ENCODE measurements around the gene SNAPC2. TPM values are rescaled to one million over a fixed set of nuclear protein-coding genes. Genes with fewer than 3 reads are reported as not detected.

Gene SNAPC2
- total and polyA plus RNA-seq, 2 of the 13 experiments (the other 11 are each of a cell fraction or from before 2014, with no cell fraction given): 10.2 to 12.7 TPM

DNA sequence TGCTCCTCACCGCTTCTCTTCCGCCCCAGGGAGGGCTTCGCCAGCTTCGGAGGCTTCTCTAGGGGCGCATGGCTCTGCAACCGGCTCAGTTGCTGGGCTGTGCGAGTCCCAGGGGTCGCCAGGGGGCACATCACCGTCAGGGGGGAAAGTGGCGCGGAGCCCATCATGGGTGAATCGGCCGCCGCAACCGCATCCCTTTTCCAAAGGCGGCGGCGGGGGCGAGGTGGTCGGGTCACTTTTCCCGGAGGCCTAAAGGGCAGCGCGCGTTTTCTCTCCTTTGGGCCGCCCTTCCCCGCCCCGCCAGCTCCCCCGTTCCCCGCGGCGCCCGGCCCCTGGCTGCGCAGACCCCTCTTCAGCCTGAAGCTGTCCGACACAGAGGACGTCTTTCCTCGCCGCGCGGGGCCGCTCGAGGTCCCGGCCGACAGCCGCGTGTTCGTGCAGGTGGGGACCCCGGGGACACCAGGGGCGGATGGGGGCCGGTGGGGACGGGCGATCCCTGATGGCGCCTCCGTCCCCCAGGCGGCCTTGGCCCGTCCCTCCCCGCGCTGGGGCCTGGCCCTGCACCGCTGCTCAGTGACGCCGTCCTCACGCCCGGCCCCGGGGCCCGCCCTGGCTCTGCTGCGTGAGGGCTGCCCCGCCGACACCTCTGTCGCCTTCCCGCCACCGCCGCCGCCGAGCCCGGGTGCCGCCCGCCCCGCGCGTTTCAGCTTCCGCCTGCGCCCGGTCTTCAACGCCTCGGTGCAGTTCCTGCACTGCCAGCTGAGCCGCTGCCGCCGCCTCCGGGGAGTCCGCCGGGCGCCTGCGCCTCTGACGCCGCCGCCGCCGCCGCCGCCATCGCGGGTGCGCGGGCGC is 3.8 kb upstream of the SNAPC2 start:
- peak; percentile 34 for ATAC-seq
- 4% methylated on average over 11 of the region's 104 CpGs for WGBS (ENCODE audit: low lambda C conversion rate)
- no peaks in the 10 kb centered on the region; a peak in 1 of 5 replicates for H3K27me3 ChIP-seq (ENCODE audit: control insufficient read depth in 1 of 2, insufficient read depth in 2 of 2, low read length in 2 of 2)
- no peak for FAIRE-seq
- peak overlapping the region; percentile 89 for H3K4me2 ChIP-seq (ENCODE audit: low read depth, low read length)
- in situ Hi-C loops (cut with HindIII; ENCODE audit: extremely low pct_ligation_motif_present, low pct_unique_long_range_greater_than_20kb) (no loop called here), intact Hi-C loops (cut with micrococcal nuclease; ENCODE audit: unreplicated experiment) (no loop called here)
- DNase-seq (ENCODE audit: low spot score): no peak
- peak overlapping the region; percentile 30 for H3K27ac ChIP-seq (ENCODE audit: extremely low read length, insufficient read depth, low read length)
- H2AFZ ChIP-seq (ENCODE audit: low read length): no peak overlapping the region
- peaks cover 4 to 6% of the 10 kb centered on the region in 2 experiments; a peak in 2 of 5 replicates for H3K36me3 ChIP-seq (replicated peaks in 1 of 2; ENCODE audit: control insufficient read depth in 1 of 2, insufficient read depth in 2 of 2, low read length in 2 of 2)
- CTCF ChIA-PET (ENCODE audit: low intra/inter-chr PET ratio, low total read pairs): no interaction called here
- peak overlapping the region; percentile 40 to 70 (median 57) for H3K4me3 ChIP-seq (replicated peaks in 1 of 3; ENCODE audit: insufficient read depth in 1 of 3, low read depth in 2 of 3, low read length in 3 of 3)
- no TSS peak for BruUV-seq (replicated peaks)
- H3K79me2 ChIP-seq (ENCODE audit: insufficient read depth, low read length): no peaks in the 10 kb centered on the region
- H3K4me1 ChIP-seq (ENCODE audit: insufficient read depth, low read length): peaks cover 38% of the 10 kb centered on the region
- H4K20me1 ChIP-seq (ENCODE audit: insufficient read depth, low read length): peaks cover 5% of the 10 kb centered on the region; the same call in 1 of the 2 replicates
- H3K9me3 ChIP-seq (ENCODE audit: low read length): no peaks in the 10 kb centered on the region
- peak overlapping the region; percentile 52 for H3K9ac ChIP-seq (ENCODE audit: insufficient read depth, low read depth, low read length)
- POLR2A ChIA-PET: interaction anchor here (1.1 to 6.4 kb wide), 3 partner anchors 9 to 28 kb away, joined by 3 to 85 read pairs (median 83); partner anchors contain the start of genes MAP2K7 and TIMM44
- TF ChIP-seq KLF11 (CRISPR knock-in tag; IDR thresholded peaks at IDR 0.05) (no peak), ZBTB7B (CRISPR knock-in tag; IDR thresholded peaks at IDR 0.05) (no peak; the same call in 1 of the 2 replicates), ZNF225 (CRISPR knock-in tag; IDR thresholded peaks at IDR 0.05) (no peak; the same call in 1 of the 2 replicates), RFXANK (CRISPR knock-in tag; IDR thresholded peaks at IDR 0.05) (no peak), SNAI1 (CRISPR knock-in tag; IDR thresholded peaks at IDR 0.05; ENCODE audit: borderline replicate concordance) (no peak), ZBTB38 (CRISPR knock-in tag; IDR thresholded peaks at IDR 0.05) (peak; percentile 28; the same call in 1 of the 2 replicates), NFATC3 (CRISPR knock-in tag; IDR thresholded peaks at IDR 0.05) (no peak), HES4 (CRISPR knock-in tag; IDR thresholded peaks at IDR 0.05; ENCODE audit: borderline replicate concordance) (peak; percentile 43), ZC3H4 (CRISPR knock-in tag; IDR thresholded peaks at IDR 0.05; ENCODE audit: borderline replicate concordance) (no peak), HOXA7 (CRISPR knock-in tag; IDR thresholded peaks at IDR 0.05) (0 out of 2 replicates have a peak, but pooled peaks have one; percentile 40), MTA1 (CRISPR knock-in tag; IDR thresholded peaks at IDR 0.05; ENCODE audit: borderline replicate concordance) (0 out of 2 replicates have a peak, but pooled peaks have one; percentile 55), RELA (CRISPR knock-in tag; IDR thresholded peaks at IDR 0.05) (no peak), MIER2 (CRISPR knock-in tag; IDR thresholded peaks at IDR 0.05) (no peak), ZNF615 (CRISPR knock-in tag; IDR thresholded peaks at IDR 0.05; ENCODE audit: borderline replicate concordance) (no peak), ZNF724P (CRISPR knock-in tag; IDR thresholded peaks at IDR 0.05; ENCODE audit: borderline replicate concordance) (peak; percentile 42; the same call in 1 of the 2 replicates)
- TF ChIP-seq, protein P1, sequence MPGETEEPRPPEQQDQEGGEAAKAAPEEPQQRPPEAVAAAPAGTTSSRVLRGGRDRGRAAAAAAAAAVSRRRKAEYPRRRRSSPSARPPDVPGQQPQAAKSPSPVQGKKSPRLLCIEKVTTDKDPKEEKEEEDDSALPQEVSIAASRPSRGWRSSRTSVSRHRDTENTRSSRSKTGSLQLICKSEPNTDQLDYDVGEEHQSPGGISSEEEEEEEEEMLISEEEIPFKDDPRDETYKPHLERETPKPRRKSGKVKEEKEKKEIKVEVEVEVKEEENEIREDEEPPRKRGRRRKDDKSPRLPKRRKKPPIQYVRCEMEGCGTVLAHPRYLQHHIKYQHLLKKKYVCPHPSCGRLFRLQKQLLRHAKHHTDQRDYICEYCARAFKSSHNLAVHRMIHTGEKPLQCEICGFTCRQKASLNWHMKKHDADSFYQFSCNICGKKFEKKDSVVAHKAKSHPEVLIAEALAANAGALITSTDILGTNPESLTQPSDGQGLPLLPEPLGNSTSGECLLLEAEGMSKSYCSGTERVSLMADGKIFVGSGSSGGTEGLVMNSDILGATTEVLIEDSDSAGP (CRISPR knock-in tag; IDR thresholded peaks at IDR 0.05; ENCODE audit: borderline replicate concordance): peak; percentile 36; the same call in 1 of the 2 replicates
- TF ChIP-seq, protein P2, sequence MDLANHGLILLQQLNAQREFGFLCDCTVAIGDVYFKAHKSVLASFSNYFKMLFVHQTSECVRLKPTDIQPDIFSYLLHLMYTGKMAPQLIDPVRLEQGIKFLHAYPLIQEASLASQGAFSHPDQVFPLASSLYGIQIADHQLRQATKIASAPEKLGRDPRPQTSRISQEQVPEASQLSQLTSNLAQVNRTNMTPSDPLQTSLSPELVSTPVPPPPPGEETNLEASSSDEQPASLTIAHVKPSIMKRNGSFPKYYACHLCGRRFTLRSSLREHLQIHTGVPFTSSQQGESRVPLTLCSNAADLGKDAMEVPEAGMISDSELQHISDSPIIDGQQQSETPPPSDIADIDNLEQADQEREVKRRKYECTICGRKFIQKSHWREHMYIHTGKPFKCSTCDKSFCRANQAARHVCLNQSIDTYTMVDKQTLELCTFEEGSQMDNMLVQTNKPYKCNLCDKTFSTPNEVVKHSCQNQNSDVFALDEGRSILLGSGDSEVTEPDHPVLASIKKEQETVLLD (CRISPR knock-in tag; IDR thresholded peaks at IDR 0.05; ENCODE audit: low read depth): peak; percentile 76
- TF ChIP-seq, protein P3, sequence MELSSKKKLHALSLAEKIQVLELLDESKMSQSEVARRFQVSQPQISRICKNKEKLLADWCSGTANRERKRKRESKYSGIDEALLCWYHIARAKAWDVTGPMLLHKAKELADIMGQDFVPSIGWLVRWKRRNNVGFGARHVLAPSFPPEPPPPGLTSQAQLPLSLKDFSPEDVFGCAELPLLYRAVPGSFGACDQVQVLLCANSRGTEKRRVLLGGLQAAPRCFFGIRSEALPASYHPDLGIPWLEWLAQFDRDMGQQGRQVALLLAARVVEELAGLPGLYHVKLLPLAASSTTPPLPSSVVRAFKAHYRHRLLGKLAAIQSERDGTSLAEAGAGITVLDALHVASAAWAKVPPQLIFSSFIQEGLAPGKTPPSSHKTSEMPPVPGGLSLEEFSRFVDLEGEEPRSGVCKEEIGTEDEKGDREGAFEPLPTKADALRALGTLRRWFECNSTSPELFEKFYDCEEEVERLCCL (CRISPR knock-in tag; IDR thresholded peaks at IDR 0.05; ENCODE audit: borderline replicate concordance): no peak
